Esophagus squamous epithelium (tissue), 4 donors: ENCODE results near the gene ACSS3.

Source experiments
- CTCF ChIP-seq, 6 experiments: fragments of 450-650 bp in 4 of 6; fragments of 200-600 bp in 2 of 6; sonication (generic) in 2 of 6; IDR thresholded peaks; one replicate each; pipeline ENCODE4 v1.5.1; 2016 to 2019; ENCODE audit warnings: antibody characterized with exemption in 6 of 6, mild to moderate bottlenecking in 4 of 6, moderate library complexity in 4 of 6
- POLR2A ChIP-seq, 4 donors: fragments of 450-650 bp; IDR thresholded peaks; one replicate each; pipeline ENCODE4 v1.6.1; 2017; ENCODE audit warnings: antibody characterized with exemption in 4 of 4, mild to moderate bottlenecking in 4 of 4, moderate library complexity in 3 of 4

DNA sequence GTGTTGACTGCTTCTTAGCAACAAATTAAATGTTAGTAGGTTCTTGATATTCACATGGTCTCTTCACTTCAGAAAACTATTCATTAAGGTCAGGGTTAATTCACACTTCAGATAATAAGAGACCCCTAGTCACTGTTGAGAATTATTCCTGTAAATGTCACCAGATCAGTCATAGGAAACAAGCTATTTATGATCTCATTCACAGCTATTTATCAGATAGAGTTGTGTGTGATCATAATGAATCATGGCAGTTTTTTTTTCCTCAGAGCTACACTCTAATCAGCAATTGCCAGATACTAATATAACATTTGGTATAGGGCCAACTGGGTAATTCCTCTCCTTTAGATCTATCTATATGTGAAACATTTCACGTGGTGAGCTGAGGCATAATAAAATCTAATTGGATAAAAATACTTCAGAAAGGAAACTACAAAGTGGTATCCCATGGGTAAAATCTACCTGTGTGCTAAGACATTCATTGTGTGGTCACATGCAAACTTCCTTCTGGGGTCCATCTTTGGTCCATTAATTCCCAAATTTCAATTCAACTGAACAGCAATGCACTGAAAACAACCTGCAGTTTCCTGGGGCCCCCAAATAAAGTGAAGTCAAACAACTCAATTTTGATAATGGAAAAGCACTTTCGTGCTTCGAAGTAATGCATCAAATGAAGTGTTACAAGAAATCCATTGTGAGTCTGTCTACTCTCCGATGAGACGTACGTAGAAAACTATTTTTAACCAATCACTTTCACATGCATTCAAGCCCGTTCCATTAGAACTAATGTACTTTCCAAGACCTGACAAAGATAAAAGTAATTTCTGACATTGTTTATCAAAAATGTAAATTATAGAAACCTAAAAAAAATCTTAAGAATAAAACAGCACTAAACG lies 197.0 kb downstream of the ACSS3 start:
- no peak for TF ChIP-seq POLR2A (IDR thresholded peaks at IDR 0.05)
- TF ChIP-seq CTCF (IDR thresholded peaks at IDR 0.05), result no peak
